C4-2B (cell line): ENCODE measurements around the gene SCG5.

Experiments used
- H3K27ac ChIP-seq: fragments of 450-650 bp; 2 replicates; pipeline ENCODE4 v1.5.1; 2017
- CTCF ChIP-seq: fragments of 450-650 bp; conservative IDR thresholded peaks from 2 replicates; pipeline ENCODE4 v1.5.1; 2017; ENCODE audit warnings: mild to moderate bottlenecking
- ZFX ChIP-seq: fragments of 450-650 bp; IDR thresholded peaks from 2 replicates; pipeline ENCODE4 v1.6.1; 2017

The SCG5 gene

DNA sequence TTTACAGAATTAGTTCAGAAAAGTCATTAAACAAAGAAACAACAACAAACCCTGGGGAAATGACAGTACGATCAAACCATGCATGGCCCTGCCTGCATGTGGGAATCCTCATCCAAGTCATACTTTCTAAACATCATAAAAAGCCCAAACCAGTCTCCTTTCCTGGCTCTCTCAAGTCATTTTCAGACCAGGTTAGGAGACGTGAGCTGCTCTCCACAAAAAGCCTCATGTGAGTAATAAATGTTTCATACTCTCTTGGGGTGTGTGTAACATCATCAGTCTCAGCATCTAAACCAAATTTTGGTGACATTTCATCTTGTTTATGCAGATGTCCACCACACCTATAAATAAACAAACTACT lies 95.2 kb downstream of the SCG5 start:
- TF ChIP-seq CTCF: no peak
- no peak for TF ChIP-seq ZFX
- no peak overlapping the region for H3K27ac ChIP-seq

GRCh38 chr15:32737304-32737703 lies 95.8 kb downstream of the SCG5 start:
- TF ChIP-seq CTCF (no peak), ZFX (no peak)
- no peak overlapping the region for H3K27ac ChIP-seq

DNA sequence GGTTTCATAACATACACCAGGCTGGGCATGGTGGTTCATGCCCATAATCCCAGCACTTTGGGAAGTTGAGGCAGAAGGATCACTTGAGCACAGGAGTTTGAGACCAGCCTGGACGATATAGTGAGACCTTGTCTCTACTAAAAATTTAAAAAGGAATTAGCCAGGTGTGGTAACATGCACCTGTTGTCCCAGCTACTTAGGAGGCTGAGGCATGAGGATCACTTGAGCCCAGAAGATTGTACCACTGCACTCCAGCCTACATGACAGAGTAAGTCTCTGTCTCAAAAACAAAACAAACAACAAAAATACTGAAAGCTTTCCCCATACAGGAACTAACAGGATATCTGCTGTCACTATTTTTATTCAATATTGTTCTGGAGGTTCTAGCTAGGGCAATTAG lies 97.2 kb downstream of the SCG5 start:
- TF ChIP-seq ZFX (no peak), CTCF (no peak)
- H3K27ac ChIP-seq: no peak overlapping the region

DNA sequence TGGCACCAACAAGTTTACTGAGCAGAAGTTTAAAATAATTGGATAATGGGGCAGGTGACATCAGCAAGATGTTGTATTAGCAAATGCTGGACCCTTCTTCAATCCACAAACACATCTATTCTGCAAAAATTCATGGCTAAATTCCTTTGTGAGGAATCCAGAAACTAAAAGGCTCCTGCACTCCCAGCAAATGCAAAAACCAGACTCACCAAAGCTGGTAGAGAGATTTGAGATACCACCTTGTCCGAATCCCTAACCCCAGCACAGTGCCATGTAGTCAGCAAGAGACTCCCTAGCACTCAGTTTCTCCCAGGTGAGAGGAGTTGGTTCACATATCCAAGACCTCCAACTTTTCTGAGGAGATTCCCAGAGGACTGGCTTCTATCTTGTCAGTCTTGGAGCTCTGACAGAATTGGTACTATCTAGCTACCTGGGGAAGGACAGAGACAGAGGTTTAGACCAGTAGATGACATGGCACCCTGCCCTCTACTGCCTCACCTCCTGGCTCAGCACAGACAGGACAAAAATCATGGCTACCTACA lies 98.1 kb downstream of the SCG5 start:
- H3K27ac ChIP-seq: no peak overlapping the region

DNA sequence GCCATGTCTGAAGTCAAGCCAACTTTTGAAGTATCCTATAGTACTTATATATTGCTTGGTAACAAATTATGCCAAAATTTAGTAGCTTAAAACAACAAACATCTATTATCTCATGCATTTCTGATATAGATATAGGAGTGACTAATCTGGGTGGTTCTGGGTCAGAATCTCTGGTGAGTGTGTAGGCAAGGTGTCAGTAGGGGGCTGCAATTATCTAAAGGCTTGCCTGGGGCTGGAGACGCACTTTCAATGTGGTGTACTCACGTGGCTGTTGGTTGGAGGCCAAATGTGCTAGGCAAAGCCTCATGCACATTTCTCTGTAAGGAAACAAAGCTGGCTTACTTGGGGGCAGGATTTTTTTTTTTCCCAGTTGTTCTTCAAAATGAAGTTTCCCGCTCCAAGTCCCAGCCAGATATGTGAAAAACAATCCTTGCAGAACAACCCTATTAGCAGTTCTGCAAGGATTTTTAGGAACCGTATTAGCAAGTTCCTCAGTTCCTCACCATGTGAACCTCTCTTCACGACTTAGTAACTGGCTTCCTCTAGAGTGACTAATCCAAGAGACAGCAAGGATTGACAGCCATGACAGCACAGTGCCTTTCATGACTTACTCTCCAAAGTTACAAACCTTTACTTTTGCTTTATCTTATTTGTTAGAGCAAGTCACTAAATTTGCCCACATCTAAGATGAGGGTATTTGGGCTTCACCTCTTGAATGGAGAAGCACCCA lies 102.1 kb downstream of the SCG5 start:
- no peak overlapping the region for H3K27ac ChIP-seq
- TF ChIP-seq CTCF (no peak), ZFX (no peak)

More for the DNA sequence above, 98.1 kb downstream of the SCG5 start:
- TF ChIP-seq ZFX (no peak), CTCF (no peak)

DNA sequence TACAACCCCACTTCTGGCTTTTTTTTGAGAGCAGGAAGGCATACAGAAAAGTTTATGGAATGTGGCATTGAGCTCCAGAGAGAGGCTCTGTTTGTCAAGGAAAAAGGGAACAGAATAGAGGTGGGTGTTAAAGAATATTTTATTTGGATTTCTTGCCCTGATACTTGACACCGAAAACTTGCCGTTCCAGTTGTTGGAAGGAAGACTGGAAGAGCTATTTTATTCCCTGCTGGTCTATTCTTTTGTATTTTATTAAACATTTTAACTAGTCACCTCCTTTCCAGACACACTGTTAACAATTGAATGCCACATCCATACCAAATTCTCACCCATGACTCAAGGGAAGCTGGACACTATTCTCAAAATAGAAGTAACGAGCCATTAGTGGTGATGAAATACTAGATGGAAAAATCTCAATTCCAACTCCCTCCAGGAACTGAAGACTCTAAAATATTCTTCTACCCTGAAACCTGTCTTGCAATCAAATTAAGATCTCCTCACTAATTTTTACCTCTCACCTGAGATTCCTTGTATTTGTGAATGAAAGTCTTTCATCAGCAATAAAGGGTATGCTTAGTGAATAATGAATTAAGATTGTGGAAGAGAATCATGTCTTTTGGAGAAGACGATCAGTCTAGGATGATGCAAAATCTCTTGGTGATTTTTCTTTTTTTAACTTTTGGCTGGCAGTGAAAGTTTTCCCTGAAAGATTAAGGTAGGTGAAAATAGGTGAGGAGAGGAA lies 104.8 kb downstream of the SCG5 start:
- TF ChIP-seq ZFX: no peak
- no peak overlapping the region for H3K27ac ChIP-seq
